HEK293T (cell line): ENCODE measurements around the gene TUBD1.

Experiments
- BHLHE40 ChIP-seq: fragments of 450-650 bp; IDR thresholded peaks from 2 replicates; pipeline ENCODE4 v1.6.1; 2016; ENCODE audit warnings: mild to moderate bottlenecking, moderate library complexity, borderline replicate concordance
- CTBP1 ChIP-seq: fragments of 450-650 bp; IDR thresholded peaks from 2 replicates; pipeline ENCODE4 v1.6.1; 2016; ENCODE audit warnings: borderline replicate concordance
- ELF4 ChIP-seq: fragments of 450-650 bp; IDR thresholded peaks from 2 replicates; pipeline ENCODE4 v1.6.1; 2017; ENCODE audit warnings: antibody characterized with exemption
- FOXA1 ChIP-seq: fragments of 450-650 bp; IDR thresholded peaks from 2 replicates; pipeline ENCODE4 v1.6.1; 2016; ENCODE audit warnings: mild to moderate bottlenecking
- FOXK2 ChIP-seq: fragments of 450-650 bp; IDR thresholded peaks from 2 replicates; pipeline ENCODE4 v1.6.1; 2016; ENCODE audit warnings: mild to moderate bottlenecking
- FOXM1 ChIP-seq: fragments of 450-650 bp; IDR thresholded peaks from 2 replicates; pipeline ENCODE4 v1.6.1; 2017; ENCODE audit warnings: mild to moderate bottlenecking, borderline replicate concordance
- HDGF ChIP-seq: fragments of 450-650 bp; IDR thresholded peaks from 2 replicates; pipeline ENCODE4 v1.6.1; 2017; ENCODE audit warnings: antibody characterized with exemption, borderline replicate concordance
- L3MBTL2 ChIP-seq: fragments of 450-650 bp; conservative IDR thresholded peaks from 2 replicates; pipeline ENCODE4 v1.6.1; 2016; ENCODE audit warnings: mild to moderate bottlenecking
- NFRKB ChIP-seq: fragments of 450-650 bp; IDR thresholded peaks from 2 replicates; pipeline ENCODE4 v1.6.1; 2016; ENCODE audit warnings: mild to moderate bottlenecking, moderate library complexity
- SP1 ChIP-seq: fragments of 450-650 bp; IDR thresholded peaks from 2 replicates; pipeline ENCODE4 v1.6.1; 2017
- SUZ12 ChIP-seq: fragments of 450-650 bp; IDR thresholded peaks from 2 replicates; pipeline ENCODE4 v1.6.1; 2016; ENCODE audit warnings: mild to moderate bottlenecking
- ZNF384 ChIP-seq: fragments of 450-650 bp; IDR thresholded peaks from 2 replicates; pipeline ENCODE4 v1.6.1; 2016

GRCh38 chr17:59876107-59876506 is 16.6 kb downstream of the TUBD1 start:
- TF ChIP-seq SP1 (no peak), SUZ12 (no peak), BHLHE40 (no peak), ELF4 (no peak), FOXK2 (no peak), ZNF384 (no peak), NFRKB (no peak), FOXA1 (no peak), HDGF (no peak), FOXM1 (no peak), CTBP1 (no peak), L3MBTL2 (no peak)
